GM18526 (cell line): ENCODE data around the gene AKNA.

Experiments used
- POLR2A ChIP-seq: IDR thresholded peaks from 3 replicates; pipeline ENCODE4 v1.6.1; 2011; ENCODE audit not compliant: insufficient read length; ENCODE audit errors: extremely low read depth

The AKNA gene

DNA sequence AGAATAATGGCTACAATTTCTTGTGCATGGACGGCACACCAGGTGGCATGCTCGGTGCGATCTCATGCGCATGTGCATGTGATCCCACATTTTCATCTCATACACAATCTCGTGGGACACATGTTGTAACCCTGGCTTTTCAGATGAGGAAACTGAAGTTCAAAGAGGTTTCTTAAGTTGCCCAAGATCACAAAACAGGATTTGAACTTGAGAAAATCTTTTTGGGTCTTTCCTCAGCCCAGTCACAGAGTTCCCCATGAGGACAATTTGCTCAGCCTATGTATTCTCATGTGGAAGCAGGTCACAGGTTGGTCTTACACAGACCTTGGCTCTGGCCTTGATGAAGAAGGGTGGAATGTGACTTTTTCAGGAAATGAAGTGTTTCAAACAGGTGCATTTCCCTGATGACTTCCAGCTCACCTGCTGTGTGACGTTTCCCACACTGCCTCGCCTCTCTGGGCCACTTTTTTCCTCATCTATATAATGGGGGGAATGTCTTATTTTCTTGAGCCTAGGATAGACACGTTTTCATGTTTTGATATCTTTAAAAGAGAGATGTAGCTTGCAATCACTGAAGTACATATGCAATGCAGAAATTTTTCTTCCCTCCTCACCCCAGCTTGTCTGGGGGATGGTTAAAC, 71.9 kb downstream of the AKNA start:
- no peak for TF ChIP-seq POLR2A

DNA sequence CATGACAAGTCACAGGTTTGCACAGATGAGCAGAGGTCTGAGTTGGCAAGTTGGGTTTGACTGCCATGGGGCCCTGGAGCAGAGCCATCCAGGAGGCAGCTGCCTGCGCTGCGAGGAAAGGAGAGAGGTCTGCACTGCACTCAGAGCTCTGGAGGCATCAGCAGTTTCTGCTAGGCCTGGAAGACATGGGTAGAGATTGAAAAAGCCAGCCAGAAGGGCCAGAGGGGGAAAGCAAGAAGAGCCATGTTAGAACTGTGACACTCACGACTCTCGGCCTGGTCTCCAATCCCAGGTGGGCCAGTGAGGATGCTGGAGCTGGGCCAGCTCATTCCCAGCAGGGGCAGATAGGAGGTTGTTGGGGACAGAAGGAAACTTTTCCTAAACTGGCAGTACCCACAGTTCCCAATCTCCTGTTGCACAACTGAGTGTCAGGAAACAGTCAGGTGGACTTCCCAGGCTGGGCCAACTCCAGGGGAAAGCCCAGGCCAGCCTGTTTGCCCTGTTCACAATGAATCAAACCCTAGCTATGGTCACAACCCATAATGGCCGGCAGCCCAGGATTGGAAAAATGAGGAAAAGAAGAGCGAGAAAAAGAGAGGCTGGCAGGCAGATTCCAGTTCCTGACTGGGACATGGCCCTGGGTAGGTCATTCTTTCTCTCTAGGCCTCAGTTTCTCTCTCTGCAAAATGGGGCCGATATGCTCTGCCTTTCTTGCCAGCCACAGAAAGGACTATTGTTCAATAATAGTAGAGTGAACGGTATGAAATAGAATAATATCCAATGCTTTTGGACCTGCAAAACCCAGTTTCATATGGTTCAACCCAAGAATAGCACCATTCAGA, 72.7 kb downstream of the AKNA start:
- no peak for TF ChIP-seq POLR2A

DNA sequence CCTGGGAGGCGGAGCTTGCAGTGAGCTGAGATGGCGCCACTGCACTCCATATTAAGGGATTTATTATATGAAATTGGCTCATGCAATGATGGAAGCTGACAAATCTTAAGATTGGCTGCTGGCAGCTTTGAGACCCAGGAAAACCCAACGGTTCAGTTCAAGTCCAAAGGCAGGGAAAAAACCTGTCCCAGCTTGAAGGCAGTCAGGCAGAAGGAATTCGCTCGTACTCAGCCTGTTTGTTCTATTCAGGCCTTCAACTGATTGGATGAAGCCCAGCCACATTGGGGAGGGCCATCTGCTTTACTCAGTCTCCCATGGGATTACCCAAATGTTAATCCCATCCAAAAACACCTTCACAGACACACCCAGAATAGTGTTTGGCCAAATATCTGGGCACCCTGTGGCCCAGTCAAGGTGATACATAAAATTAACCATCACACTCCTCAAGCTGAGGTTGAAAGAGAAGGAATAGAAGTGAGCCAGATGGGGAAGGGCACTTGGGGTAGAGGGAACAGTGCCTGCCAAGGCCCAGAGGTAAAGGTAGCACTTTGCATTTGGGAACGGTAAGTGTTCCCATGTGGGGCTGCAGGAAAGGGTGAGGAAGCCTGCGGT, 73.4 kb downstream of the AKNA start:
- TF ChIP-seq POLR2A: no peak

DNA sequence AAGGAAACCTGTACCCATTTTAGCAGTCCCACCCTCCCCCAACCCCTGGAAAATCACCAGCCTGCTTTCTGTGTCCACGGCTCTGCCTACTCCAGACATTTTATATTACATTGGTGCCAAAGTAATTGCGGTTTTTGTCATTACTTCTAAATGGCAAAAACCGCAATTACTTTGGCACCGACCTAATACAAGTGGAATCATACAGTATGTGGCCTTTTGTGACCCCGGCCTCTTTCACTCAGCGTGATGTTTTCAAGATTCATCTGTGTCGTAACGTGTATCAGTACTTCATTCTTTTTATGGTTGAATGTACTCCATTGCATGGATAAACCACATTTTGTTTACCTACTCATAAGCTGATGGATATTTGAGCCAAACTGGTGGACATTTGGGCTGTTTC, 74.6 kb downstream of the AKNA start:
- TF ChIP-seq POLR2A: no peak

DNA sequence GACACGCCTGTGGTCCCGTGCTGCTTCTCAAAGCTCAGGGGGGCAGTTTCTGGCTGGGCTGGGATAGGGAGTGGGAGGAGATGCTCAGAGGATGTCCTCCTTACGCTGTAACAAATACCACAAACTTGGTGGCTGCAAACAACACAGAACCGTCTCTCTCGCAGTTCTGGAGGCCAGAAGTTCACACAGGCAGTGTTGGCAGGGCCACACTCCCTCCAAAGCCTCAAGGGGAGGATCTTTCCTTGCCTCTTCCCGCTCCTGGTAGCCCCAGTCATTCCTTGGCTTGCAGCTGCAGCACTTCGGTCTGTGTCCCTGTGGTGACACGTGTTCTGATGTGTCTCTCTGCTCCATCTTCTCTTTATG, 75.3 kb downstream of the AKNA start:
- TF ChIP-seq POLR2A: no peak

DNA sequence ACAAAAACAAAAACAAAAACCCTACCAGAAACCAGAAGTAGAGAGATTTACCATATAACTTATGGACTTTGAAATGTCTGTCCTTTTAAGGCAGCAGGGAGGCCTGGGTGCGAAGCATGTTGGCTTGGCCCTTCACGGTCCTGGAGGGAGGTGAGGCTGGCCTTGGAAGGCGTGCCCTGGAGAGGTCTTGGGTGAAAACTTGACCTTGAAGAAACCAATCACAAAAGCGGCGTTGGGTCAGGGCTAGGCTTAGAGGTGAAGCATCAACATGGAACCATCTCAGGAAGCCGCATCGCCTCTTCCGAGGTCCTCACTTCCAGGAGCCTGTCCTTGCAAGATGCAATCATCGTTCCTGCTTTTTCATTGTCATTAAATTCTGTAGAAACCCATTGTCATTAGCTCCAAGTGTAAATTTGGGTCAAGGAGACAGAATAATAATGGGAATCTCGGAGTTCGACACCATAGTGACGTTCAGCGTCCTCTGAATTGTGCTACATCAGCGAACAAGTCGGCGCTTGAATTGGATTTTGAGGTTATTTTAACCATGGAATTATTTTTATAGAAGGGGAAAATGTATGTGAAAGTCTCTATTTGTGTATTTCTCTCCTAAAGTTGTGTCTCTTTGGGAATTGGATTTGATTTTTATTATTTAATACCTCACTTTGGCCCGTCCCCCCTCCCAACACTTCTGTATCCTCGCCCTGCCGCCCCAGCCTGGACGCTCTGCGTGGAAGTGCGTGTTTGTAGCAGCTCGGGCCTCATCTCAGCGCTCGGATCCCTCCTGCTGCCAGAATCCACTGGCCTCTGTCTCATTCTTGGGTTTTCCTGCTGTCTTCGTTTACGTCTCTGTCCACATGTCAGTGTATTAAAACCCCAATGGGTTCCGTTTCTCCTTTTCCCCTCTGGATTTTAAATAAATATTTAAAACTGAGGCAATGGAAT, 75.9 kb downstream of the AKNA start:
- no peak for TF ChIP-seq POLR2A

DNA sequence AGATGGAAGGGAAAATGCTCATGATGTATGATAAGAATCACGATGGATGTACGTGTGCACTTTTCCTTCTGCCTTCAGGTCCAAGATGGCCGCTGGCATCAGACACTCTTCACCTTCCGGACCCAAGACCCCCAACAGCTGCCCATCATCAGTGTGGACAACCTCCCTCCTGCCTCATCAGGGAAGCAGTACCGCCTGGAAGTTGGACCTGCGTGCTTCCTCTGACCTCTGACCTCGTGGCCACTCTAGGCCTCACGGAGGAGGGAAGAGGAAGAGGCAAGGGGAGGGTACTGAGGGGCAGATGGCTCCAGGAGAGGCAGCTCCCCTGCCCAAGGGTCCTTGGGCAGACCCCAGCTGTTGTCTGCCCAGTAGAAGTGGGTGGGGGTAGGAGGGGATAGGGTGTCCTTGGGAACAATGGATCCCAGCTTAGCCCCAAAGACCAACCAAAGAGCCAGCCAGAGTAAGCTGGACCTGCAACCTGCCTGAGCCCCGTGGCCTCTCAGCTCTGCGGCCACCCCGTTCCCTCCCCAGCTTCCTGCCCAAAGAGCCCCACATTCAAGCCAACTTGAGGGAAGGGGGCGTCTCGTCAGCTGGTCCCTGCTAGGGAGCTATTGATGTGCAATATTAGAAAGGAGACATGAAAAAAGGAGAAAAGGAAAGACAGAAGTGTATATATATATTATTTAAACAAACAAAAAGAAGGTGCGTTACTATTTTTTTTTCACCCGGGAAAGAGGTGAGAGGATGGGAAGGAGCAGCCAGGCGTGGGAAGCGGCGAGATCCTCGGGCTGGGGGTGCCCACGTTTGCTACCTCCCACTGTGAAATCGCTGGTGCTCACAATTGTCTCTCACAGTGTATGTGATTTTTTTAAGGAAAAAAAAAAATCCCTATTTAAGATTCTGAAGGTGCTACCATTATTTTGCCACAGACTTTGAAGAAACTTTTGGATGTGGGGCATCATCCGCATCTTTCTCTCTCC, 77.0 kb downstream of the AKNA start:
- no peak for TF ChIP-seq POLR2A

DNA sequence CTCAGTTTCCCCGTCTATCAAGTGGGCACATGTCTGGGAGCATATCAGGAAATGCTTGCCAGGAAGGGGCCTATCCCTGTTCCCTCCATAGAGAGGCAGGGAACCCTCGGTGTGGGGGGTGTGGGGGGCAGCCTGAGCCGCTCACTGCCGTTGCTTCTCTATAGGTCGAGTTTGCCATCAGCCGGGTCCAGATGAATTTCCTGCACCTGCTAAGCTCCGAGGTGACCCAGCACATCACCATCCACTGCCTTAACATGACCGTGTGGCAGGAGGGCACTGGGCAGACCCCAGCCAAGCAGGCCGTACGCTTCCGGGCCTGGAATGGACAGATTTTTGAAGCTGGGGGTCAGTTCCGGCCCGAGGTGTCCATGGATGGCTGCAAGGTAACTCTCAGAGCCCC, 78.7 kb downstream of the AKNA start:
- no peak for TF ChIP-seq POLR2A

DNA sequence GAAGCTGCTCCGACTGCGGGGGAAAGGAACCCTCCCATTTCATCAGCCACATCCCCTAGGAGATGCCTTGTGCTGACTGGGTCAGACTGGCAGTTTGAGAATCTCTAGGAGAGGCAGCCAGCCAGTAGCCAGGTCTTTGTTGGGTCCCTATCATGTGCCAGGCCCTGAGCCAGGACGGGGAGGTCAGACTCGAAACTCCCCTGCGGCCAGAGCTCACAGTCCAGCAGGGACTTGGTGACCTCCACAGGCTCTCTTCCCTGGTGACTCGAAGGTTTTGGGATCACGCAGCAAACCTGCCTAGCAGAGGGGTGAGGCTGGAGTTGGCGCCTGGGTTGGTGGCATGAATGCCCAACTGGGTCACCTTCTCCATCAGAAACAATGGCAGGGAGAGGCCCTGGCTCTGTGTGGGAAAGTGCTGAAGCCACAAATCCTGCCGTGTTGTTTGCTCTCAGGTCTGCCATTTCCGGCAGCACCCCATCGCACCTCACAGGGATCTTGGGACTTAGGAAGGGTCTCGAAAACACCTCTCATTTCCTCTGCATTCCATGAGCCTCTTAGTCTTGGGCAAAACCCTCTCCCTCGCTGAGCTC, 79.3 kb downstream of the AKNA start:
- no peak for TF ChIP-seq POLR2A

DNA sequence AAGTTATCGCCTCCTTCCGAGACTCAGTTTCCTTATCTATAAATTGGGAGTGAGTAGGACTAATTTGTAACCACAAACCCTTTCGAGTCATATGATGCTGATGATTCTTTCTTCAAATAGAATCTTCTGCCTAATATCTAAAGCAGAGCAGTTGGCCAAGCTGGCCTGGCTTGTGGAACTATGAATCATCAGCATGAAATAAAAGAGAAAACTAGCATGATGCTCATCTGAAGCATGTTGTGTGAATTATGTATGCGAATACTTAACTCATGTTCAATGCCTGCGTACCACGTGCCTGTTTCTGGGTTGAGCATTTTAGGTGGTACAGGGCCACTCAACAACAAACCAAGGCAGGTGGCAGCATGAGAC, 79.9 kb downstream of the AKNA start:
- TF ChIP-seq POLR2A: no peak

DNA sequence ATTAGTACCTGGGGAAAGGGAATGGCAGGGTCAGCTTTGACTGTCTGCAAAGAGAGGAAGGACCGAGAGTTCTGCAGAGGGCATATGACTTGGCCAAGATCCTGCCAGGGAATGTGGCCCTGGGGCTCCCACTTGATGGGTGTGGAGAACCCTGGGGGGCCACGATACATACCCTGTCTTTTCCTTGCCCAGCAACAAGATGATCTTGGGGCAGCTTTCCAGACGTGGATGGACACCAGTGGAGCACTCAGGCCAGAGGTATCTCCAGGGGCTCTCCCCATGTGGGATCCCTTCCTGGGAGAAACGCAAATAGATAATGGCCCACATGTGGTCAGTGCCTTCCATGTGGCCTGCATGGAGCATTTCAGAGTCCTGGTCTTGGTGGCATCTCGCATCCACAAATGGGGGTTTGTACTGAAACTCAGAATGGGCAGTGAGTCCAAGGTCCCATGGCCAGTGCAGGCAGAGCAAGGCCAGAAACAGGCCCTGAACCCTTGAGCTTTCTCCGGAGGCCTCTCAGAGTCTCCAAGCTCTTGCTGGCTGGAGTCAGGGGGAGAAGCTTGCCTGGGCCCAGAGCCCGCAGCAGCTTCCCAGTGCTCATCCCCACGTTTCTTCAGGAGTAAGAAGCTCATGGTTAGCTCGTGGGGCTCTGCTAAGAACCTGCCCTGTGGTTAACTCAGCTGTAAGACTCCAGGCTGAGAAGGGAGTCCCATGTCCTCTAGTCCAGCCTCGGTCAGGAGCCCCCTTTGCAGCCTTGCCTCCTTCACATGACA, 83.2 kb downstream of the AKNA start:
- TF ChIP-seq POLR2A: no peak

DNA sequence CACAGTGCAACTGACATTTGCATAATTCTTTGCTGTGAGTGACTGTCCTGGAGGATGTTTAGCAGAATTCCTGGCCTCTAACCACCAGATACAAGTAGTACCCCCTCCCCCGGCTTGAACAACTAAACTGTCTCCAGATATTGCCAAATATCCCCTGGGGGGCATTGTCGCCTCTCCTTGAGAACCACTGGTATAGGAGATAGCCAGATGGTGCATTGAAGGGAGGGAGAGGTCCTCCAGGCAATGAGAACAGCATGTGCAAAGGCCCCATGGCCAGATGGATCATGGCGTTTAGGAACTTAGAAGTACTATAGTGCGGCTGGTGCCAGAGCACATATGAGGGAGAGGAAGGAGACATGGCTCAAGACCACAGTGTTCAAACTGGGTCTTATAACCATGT, 83.8 kb downstream of the AKNA start:
- no peak for TF ChIP-seq POLR2A

DNA sequence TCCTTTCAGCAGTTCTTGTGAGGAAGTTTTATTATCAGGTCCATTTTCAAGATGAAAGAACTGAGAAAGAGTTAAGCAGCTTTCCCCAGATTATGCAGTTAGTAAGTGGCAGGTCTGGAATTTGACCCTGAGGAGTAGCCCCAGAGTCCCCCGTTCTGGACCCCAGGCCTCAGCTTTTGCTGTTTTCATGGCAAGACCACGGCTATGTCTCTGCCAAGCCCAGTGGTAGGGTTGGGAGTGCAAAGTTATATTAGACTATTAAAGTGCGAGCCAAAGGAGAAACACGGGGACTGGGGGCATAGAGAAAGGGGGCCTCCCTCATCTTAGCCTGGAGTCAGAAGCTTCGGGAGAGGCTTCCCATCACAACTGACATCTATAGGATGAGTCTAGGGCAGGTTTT, 84.2 kb downstream of the AKNA start:
- TF ChIP-seq POLR2A: no peak
